SHP77 treated with DMSO at 0.1 percent for 48 hours (cell line): Measurements from ENCODE around the gene CTXND2.
A peak's percentile ranks its signal among the peaks of the same experiment; 100 is the strongest.
"Not testable (repeated sequence)": the region's sequence is repeated elsewhere in the genome, so short reads cannot be mapped to it uniquely, and the experiment has no call there.

ENCODE experiments used
- DNase-seq: peaks from one replicate; lab custom pipeline; 2025; lab: John Stamatoyannopoulos, UW

The CTXND2 gene

GRCh38 chr1:150893336-150893913, 6.5 kb downstream of the CTXND2 start:
- no peak for DNase-seq

- peak; percentile 54 for DNase-seq
These were observed 8.7 kb downstream of the CTXND2 start for GRCh38 chr1:150895618-150896017.

- DNase-seq = not testable (repeated sequence)
These were observed 12.9 kb downstream of the CTXND2 start for GRCh38 chr1:150899795-150900194.

GRCh38 chr1:150902346-150902745, 15.4 kb downstream of the CTXND2 start:
- DNase-seq = no peak

- no peak for DNase-seq
These were observed 15.8 kb downstream of the CTXND2 start for GRCh38 chr1:150902751-150903150.

- no peak for DNase-seq
These were observed 18.4 kb downstream of the CTXND2 start for GRCh38 chr1:150905301-150905700.

- no peak for DNase-seq
These were observed 19.4 kb downstream of the CTXND2 start for GRCh38 chr1:150906329-150906728.

GRCh38 chr1:150906813-150907212, 19.9 kb downstream of the CTXND2 start:
- DNase-seq = no peak

GRCh38 chr1:150909585-150910180, 22.7 kb downstream of the CTXND2 start:
- no peak for DNase-seq

- DNase-seq = no peak
These were observed 25.7 kb downstream of the CTXND2 start for GRCh38 chr1:150912623-150913022.

- DNase-seq = no peak
These were observed 30.5 kb downstream of the CTXND2 start for GRCh38 chr1:150917387-150917786.

GRCh38 chr1:150922519-150922975, 35.6 kb downstream of the CTXND2 start:
- peak; percentile 92 for DNase-seq

- peak; percentile 67 for DNase-seq
These were observed 38.1 kb downstream of the CTXND2 start for GRCh38 chr1:150925080-150925479.

- peak; percentile 100 for DNase-seq
These were observed 39.3 kb downstream of the CTXND2 start, which contains the start of gene SETDB1 for GRCh38 chr1:150926097-150926741. TSS of gene SETDB1 (plus strand) at chr1:150926363. CDS start at chr1:150927715, 1,352 bp downstream.

GRCh38 chr1:150927624-150928023, 40.7 kb downstream of the CTXND2 start:
- no peak for DNase-seq

GRCh38 chr1:150928286-150928685, 41.4 kb downstream of the CTXND2 start:
- DNase-seq = no peak

GRCh38 chr1:150928775-150929174, 41.8 kb downstream of the CTXND2 start:
- not testable (repeated sequence) for DNase-seq

GRCh38 chr1:150931773-150932172, 44.8 kb downstream of the CTXND2 start:
- no peak for DNase-seq

GRCh38 chr1:150944856-150945255, 57.9 kb downstream of the CTXND2 start:
- no peak for DNase-seq

GRCh38 chr1:150954708-150955107, 67.8 kb downstream of the CTXND2 start:
- no peak for DNase-seq

- no peak for DNase-seq
These were observed 68.3 kb downstream of the CTXND2 start for GRCh38 chr1:150955280-150955679.

GRCh38 chr1:150957666-150958065, 70.7 kb downstream of the CTXND2 start:
- no peak for DNase-seq

GRCh38 chr1:150960646-150961045, 73.7 kb downstream of the CTXND2 start:
- no peak for DNase-seq
